ENCODE data around the gene OR14K1.

OR14K1 gene

DNA sequence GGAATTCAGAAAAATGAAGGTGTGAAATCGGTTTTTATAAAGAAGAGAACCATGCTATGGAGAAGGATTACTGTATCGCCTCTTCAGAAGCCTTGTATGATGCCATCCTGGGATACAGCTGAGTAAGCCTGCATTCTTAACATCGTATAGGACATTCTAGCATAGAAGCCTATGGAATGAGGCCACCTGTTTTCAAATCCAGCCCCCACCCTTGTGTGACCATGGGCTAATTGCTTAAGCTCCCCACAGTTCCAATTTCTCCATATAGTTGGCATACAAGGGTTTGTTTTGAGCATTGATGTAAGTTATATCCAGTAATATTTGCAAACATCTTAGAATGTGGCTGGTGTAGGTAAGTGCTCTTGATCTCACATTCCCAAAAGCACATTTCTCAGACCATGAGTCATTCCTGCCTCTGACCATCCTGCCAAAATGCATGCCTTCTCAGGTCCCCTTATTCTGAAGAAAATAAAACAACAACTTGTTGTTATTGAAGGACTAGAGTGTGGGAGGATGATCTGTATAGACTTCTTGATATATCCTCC lies 8.0 kb downstream of the OR14K1 start:
- TF ChIP-seq EGR1 (IDR thresholded peaks at IDR 0.05) (no peak), ZBTB7A (IDR thresholded peaks at IDR 0.05; ENCODE audit: low read depth) (no peak), TCF12 (IDR thresholded peaks at IDR 0.05; ENCODE audit: low read depth) (no peak), FOXM1 (IDR thresholded peaks at IDR 0.05; ENCODE audit: borderline replicate concordance, low read depth) (no peak), CEBPB (IDR thresholded peaks at IDR 0.05) (no peak), TEAD4 (IDR thresholded peaks at IDR 0.05) (no peak), CREB1 (IDR thresholded peaks at IDR 0.05; ENCODE audit: low read depth) (no peak), NFIC (IDR thresholded peaks at IDR 0.05) (no peak), EP300 (IDR thresholded peaks at IDR 0.05; ENCODE audit: borderline replicate concordance) (no peak), RAD21 (IDR thresholded peaks at IDR 0.05; ENCODE audit: low read depth) (no peak), YY1 (IDR thresholded peaks at IDR 0.05; ENCODE audit: low read depth) (no peak), TAF1 (IDR thresholded peaks at IDR 0.05; ENCODE audit: low read depth) (no peak)
- TF ChIP-seq, protein P1, sequence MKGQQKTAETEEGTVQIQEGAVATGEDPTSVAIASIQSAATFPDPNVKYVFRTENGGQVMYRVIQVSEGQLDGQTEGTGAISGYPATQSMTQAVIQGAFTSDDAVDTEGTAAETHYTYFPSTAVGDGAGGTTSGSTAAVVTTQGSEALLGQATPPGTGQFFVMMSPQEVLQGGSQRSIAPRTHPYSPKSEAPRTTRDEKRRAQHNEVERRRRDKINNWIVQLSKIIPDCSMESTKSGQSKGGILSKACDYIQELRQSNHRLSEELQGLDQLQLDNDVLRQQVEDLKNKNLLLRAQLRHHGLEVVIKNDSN (IDR thresholded peaks at IDR 0.05): no peak
- TF ChIP-seq, protein P2, sequence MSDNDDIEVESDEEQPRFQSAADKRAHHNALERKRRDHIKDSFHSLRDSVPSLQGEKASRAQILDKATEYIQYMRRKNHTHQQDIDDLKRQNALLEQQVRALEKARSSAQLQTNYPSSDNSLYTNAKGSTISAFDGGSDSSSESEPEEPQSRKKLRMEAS (IDR thresholded peaks at IDR 0.05): no peak

DNA sequence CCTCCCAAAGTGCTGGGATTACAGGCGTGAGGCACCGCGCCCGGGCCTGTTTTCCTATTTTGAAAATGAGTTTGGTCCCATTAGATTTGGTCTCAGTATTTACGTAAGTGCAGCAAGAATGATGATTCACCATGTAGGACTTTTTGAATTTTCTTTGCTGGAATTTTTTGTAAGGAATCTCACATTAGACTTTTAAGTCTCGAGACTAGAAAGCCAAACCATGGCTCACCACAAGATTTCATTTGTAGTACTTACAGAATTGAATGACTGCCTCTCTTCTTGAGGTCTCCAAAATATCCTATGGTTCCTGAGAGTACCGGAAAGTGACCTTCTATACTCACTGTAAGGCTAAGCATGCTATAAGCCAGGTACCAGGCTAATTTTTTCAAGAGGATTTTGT lies 9.2 kb downstream of the OR14K1 start:
- TF ChIP-seq TCF12 (IDR thresholded peaks at IDR 0.05; ENCODE audit: low read depth) (no peak), CEBPB (IDR thresholded peaks at IDR 0.05) (no peak), YY1 (IDR thresholded peaks at IDR 0.05; ENCODE audit: low read depth) (no peak), TEAD4 (IDR thresholded peaks at IDR 0.05) (no peak), CREB1 (IDR thresholded peaks at IDR 0.05; ENCODE audit: low read depth) (no peak), ZBTB7A (IDR thresholded peaks at IDR 0.05; ENCODE audit: low read depth) (no peak), NFIC (IDR thresholded peaks at IDR 0.05) (no peak), EP300 (IDR thresholded peaks at IDR 0.05; ENCODE audit: borderline replicate concordance) (no peak), RAD21 (IDR thresholded peaks at IDR 0.05; ENCODE audit: low read depth) (no peak), FOXM1 (IDR thresholded peaks at IDR 0.05; ENCODE audit: borderline replicate concordance, low read depth) (no peak)
- TF ChIP-seq, protein P3, sequence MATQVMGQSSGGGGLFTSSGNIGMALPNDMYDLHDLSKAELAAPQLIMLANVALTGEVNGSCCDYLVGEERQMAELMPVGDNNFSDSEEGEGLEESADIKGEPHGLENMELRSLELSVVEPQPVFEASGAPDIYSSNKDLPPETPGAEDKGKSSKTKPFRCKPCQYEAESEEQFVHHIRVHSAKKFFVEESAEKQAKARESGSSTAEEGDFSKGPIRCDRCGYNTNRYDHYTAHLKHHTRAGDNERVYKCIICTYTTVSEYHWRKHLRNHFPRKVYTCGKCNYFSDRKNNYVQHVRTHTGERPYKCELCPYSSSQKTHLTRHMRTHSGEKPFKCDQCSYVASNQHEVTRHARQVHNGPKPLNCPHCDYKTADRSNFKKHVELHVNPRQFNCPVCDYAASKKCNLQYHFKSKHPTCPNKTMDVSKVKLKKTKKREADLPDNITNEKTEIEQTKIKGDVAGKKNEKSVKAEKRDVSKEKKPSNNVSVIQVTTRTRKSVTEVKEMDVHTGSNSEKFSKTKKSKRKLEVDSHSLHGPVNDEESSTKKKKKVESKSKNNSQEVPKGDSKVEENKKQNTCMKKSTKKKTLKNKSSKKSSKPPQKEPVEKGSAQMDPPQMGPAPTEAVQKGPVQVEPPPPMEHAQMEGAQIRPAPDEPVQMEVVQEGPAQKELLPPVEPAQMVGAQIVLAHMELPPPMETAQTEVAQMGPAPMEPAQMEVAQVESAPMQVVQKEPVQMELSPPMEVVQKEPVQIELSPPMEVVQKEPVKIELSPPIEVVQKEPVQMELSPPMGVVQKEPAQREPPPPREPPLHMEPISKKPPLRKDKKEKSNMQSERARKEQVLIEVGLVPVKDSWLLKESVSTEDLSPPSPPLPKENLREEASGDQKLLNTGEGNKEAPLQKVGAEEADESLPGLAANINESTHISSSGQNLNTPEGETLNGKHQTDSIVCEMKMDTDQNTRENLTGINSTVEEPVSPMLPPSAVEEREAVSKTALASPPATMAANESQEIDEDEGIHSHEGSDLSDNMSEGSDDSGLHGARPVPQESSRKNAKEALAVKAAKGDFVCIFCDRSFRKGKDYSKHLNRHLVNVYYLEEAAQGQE (IDR thresholded peaks at IDR 0.05; ENCODE audit: low read depth): no peak
- TF ChIP-seq, protein P2 (IDR thresholded peaks at IDR 0.05): no peak

DNA sequence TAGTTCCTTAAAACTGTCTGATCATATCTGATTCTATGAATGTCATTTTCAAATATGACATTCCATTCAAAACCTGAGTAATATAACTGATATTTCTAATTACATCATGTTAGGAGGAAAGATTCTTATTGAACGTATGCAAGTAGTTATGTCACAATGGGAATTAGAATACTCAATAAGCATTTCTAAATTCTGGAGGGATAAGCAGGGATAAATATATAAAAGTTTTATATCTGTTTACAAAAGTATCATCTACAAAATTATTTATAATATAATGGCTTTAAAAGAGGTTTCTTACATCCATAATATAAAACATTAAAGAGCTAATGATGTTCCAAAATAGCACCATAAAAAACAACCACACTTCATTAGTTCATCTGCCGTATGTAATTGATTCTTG lies 9.6 kb downstream of the OR14K1 start, which contains the start of gene OR14A2:
Gene OR14A2 (minus strand): TSS at position 101 of the 400 bp plus-strand sequence.
- TF ChIP-seq CEBPB (IDR thresholded peaks at IDR 0.05) (no peak), TAF1 (IDR thresholded peaks at IDR 0.05; ENCODE audit: low read depth) (no peak)

DNA sequence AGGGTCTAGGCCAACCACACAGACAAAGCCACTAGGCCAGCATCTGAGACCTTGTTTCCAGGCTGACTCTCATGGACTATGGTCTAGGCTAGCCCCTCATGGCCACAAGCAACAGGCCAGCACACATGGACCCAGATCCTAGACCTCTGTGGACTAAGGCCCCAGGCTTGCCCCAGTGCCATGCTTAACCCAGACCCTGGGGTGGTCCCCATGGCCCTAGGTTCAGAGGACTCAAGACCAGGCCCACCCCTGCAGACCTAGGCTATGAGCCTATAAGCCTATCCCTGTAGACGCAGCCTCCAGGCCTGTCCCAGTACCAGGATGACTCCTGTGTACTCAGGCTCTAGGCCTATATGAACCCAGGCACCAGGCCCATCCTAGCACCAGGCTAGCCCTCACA lies 11.5 kb downstream of the OR14K1 start:
- TF ChIP-seq TEAD4 (IDR thresholded peaks at IDR 0.05): no peak
- TF ChIP-seq EP300 (IDR thresholded peaks at IDR 0.05; ENCODE audit: borderline replicate concordance): no peak
- TF ChIP-seq EGR1 (IDR thresholded peaks at IDR 0.05): no peak
- TF ChIP-seq, protein P2 (IDR thresholded peaks at IDR 0.05): no peak
- TF ChIP-seq, protein P3 (IDR thresholded peaks at IDR 0.05; ENCODE audit: low read depth): no peak
- no peak for TF ChIP-seq ZBTB7A (IDR thresholded peaks at IDR 0.05; ENCODE audit: low read depth)
- TF ChIP-seq NFIC (IDR thresholded peaks at IDR 0.05): no peak
- no peak for TF ChIP-seq FOXM1 (IDR thresholded peaks at IDR 0.05; ENCODE audit: borderline replicate concordance, low read depth)
- no peak for TF ChIP-seq CREB1 (IDR thresholded peaks at IDR 0.05; ENCODE audit: low read depth)
- TF ChIP-seq, protein P1 (IDR thresholded peaks at IDR 0.05): no peak

DNA sequence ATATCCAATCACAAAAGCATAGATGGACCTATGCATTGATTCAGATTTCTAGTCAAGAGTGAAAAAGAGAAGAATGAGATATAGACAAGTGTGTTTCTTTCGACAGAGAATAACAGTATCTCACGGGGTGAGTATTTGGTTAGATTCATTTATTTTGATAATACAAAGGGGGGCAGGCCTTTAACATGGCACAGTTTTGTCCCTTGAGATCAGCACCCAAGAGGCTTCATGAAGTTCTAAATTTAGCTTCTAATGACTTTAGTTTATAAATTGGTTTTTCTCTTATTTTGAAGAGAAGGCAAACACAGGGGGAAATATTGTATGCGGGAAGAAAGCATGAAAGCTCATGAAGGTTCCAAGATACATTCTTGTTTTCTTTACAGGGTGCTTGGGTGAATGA lies 22.0 kb downstream of the OR14K1 start, which contains the start of gene OR1C1:
Gene OR1C1 (minus strand): TSS at position 101 of the 400 bp plus-strand sequence. CDS start 2,150 bp downstream, outside the sequence.
- TF ChIP-seq EP300 (IDR thresholded peaks at IDR 0.05; ENCODE audit: borderline replicate concordance): no peak
- no peak for TF ChIP-seq ZBTB7A (IDR thresholded peaks at IDR 0.05; ENCODE audit: low read depth)
- no peak for TF ChIP-seq TEAD4 (IDR thresholded peaks at IDR 0.05)
- no peak for TF ChIP-seq TCF12 (IDR thresholded peaks at IDR 0.05; ENCODE audit: low read depth)
- TF ChIP-seq TAF1 (IDR thresholded peaks at IDR 0.05; ENCODE audit: low read depth): no peak
- no peak for TF ChIP-seq NFIC (IDR thresholded peaks at IDR 0.05)
- TF ChIP-seq, protein P1 (IDR thresholded peaks at IDR 0.05): no peak
- TF ChIP-seq YY1 (IDR thresholded peaks at IDR 0.05; ENCODE audit: low read depth): no peak
- no peak for TF ChIP-seq RAD21 (IDR thresholded peaks at IDR 0.05; ENCODE audit: low read depth)
- TF ChIP-seq CREB1 (IDR thresholded peaks at IDR 0.05; ENCODE audit: low read depth): no peak

Measured in Ishikawa (cell line).